Spleen (tissue), 7 donors: ENCODE measurements around the gene RBMS3.

Experiments
- POLR2A ChIP-seq, 3 donors: fragments of 450-650 bp; IDR thresholded peaks; one replicate each; pipeline ENCODE4 v1.5.1; 2017; ENCODE audit warnings: antibody characterized with exemption in 3 of 3, mild to moderate bottlenecking in 1 of 3
- POLR2AphosphoS5 ChIP-seq, 3 donors: sonication (generic); formaldehyde crosslinking; IDR thresholded peaks; one replicate each; pipeline ENCODE4 v1.5.1; 2017; ENCODE audit warnings: antibody characterized with exemption in 3 of 3
- TF ChIP-seq, protein P1 (sequence below), 11 experiments: fragments of 200-600 bp in 7 of 11; fragments of 450-650 bp in 4 of 11; sonication (generic) in 4 of 11; IDR thresholded peaks in 8 of 11; conservative IDR thresholded peaks in 3 of 11; 1 replicate in 7 of 11; 2 replicates in 4 of 11; pipeline versions ENCODE4 v1.4.0 to v1.8.0; 2016 to 2021; ENCODE audit warnings: antibody characterized with exemption in 11 of 11, inconsistent platforms in 4 of 11, mild to moderate bottlenecking in 1 of 11
- donor health status: DM: no; HTN: no; CAD: no; lungs with moderate emphysema.
- donor health status: DM: no; HTN: no; CAD: no.
- donor health status: DM: no; HTN: no; CAD: no.

DNA sequence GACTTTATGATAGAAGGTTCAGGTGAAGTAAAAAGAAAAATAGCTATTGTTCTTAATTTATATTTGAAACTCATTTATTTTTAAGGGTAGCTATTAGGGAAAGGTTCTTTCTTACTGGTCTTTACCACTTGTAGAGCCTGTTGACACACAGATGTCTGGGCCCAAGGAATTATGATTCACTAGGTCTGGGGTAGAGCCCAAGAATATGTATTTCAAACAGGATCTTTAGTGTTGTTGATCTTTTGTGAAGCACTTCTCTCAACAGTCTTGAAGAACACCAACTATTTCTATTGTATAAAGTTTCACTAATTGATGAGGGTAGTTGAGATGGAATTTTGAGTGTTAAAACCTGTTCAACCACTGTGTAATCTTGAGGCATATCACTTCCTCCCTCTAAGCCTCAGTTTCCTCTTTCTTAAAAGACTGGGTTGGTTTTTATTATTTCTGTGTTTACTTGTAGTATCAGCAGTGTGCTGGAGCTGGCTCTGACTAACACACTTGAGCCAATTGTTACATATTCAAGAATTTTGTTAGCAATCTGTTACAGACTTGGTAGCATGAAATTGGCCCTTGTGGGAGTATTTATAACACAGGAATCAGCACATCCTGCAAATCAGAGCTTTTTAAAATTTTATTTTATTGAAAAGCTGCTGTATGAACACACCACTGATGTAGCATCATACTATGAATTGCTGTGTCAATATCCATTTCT is 155.9 kb downstream of the RBMS3 start:
- TF ChIP-seq, protein P1, sequence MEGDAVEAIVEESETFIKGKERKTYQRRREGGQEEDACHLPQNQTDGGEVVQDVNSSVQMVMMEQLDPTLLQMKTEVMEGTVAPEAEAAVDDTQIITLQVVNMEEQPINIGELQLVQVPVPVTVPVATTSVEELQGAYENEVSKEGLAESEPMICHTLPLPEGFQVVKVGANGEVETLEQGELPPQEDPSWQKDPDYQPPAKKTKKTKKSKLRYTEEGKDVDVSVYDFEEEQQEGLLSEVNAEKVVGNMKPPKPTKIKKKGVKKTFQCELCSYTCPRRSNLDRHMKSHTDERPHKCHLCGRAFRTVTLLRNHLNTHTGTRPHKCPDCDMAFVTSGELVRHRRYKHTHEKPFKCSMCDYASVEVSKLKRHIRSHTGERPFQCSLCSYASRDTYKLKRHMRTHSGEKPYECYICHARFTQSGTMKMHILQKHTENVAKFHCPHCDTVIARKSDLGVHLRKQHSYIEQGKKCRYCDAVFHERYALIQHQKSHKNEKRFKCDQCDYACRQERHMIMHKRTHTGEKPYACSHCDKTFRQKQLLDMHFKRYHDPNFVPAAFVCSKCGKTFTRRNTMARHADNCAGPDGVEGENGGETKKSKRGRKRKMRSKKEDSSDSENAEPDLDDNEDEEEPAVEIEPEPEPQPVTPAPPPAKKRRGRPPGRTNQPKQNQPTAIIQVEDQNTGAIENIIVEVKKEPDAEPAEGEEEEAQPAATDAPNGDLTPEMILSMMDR (IDR thresholded peaks at IDR 0.05 in 8 of 11, conservative IDR thresholded peaks at IDR 0.05 in 3 of 11) = no peak
- no peak for TF ChIP-seq POLR2AphosphoS5 (IDR thresholded peaks at IDR 0.05)
- no peak for TF ChIP-seq POLR2A (IDR thresholded peaks at IDR 0.05)
